Measurements from ENCODE around the gene MEGF11.

DNA sequence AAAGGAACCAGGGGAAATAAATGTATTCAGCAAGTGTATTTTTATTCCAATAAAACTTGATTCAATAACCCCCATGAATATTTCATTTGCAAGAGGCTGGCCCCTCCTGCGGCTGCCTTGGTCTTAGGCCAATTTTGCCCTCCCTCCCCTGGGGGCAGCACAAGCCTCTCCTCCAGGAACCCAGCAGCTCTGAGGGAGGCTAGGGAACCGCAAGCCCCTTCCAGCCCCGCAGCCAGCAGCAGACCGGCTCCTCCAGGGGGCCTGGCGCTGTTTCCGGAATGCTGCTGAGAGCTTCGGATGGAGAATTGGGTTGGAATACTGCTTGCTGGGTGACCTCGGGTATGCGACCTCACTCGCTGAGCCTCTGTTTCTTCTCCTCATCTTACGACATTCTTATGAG lies 234.2 kb downstream of the MEGF11 start:
- no peak for TF ChIP-seq POLR2A (IDR thresholded peaks at IDR 0.05)
- TF ChIP-seq, protein P1, sequence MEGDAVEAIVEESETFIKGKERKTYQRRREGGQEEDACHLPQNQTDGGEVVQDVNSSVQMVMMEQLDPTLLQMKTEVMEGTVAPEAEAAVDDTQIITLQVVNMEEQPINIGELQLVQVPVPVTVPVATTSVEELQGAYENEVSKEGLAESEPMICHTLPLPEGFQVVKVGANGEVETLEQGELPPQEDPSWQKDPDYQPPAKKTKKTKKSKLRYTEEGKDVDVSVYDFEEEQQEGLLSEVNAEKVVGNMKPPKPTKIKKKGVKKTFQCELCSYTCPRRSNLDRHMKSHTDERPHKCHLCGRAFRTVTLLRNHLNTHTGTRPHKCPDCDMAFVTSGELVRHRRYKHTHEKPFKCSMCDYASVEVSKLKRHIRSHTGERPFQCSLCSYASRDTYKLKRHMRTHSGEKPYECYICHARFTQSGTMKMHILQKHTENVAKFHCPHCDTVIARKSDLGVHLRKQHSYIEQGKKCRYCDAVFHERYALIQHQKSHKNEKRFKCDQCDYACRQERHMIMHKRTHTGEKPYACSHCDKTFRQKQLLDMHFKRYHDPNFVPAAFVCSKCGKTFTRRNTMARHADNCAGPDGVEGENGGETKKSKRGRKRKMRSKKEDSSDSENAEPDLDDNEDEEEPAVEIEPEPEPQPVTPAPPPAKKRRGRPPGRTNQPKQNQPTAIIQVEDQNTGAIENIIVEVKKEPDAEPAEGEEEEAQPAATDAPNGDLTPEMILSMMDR (IDR thresholded peaks at IDR 0.05), result no peak
